Coronary artery (tissue), 2 donors: Measurements from ENCODE around the gene CDH11.

ENCODE experiments used
- DNase-seq: peaks from one replicate; pipeline ENCODE4 v3.0.0-alpha.2; 2017; ENCODE audit warnings: low spot score
- H3K27ac ChIP-seq, 2 donors: fragments of 200-600 bp; sonication (generic); one replicate each; pipeline ENCODE4 v1.5.1; 2016 to 2019
- H3K4me3 ChIP-seq: fragments of 200-600 bp; sonication (generic); 2 replicates; pipeline ENCODE4 v1.5.1; 2016; ENCODE audit warnings: mild to moderate bottlenecking, moderate library complexity
- CTCF ChIP-seq: fragments of 200-600 bp; sonication (generic); IDR thresholded peaks from one replicate; pipeline ENCODE4 v1.5.1; 2019; ENCODE audit warnings: antibody characterized with exemption

CDH11 gene

GRCh38 chr16:65117811-65118448 lies 3.9 kb downstream of the CDH11 start:
- peak overlapping the region; percentile 16 to 19 for H3K27ac ChIP-seq
- peak; percentile 86 for DNase-seq
- H3K4me3 ChIP-seq: peak overlapping the region; percentile 52
- peak; percentile 85 for TF ChIP-seq CTCF

- no peak for DNase-seq
- H3K4me3 ChIP-seq: peak overlapping the region; percentile 52
- TF ChIP-seq CTCF: no peak
- peak overlapping the region in 1 of 2 donors; percentile 6 for H3K27ac ChIP-seq
Observed at GRCh38 chr16:65116818-65117430, 4.9 kb downstream of the CDH11 start.

- TF ChIP-seq CTCF: no peak
- Histone ChIP-seq H3K27ac (peak overlapping the region in 1 of 2 donors; percentile 6), H3K4me3 (peak overlapping the region; percentile 28)
- DNase-seq: no peak
Observed at GRCh38 chr16:65116216-65116615, 5.6 kb downstream of the CDH11 start.

GRCh38 chr16:65114527-65114926 lies 7.3 kb downstream of the CDH11 start:
- no peak for DNase-seq

GRCh38 chr16:65113441-65113840 lies 8.4 kb downstream of the CDH11 start:
- DNase-seq: no peak
- no peak overlapping the region for H3K4me3 ChIP-seq
- no peak overlapping the region for H3K27ac ChIP-seq
- no peak for TF ChIP-seq CTCF

More at GRCh38 chr16:65114527-65114926, 7.3 kb downstream of the CDH11 start:
- H3K4me3 ChIP-seq: peak overlapping the region; percentile 21
- peak overlapping the region; percentile 2 to 14 for H3K27ac ChIP-seq
- TF ChIP-seq CTCF: no peak

GRCh38 chr16:65111306-65111705 lies 10.6 kb downstream of the CDH11 start:
- no peak overlapping the region for H3K27ac ChIP-seq
- no peak for TF ChIP-seq CTCF

GRCh38 chr16:65106757-65107156 lies 15.1 kb downstream of the CDH11 start:
- no peak for TF ChIP-seq CTCF
- Histone ChIP-seq H3K27ac (no peak overlapping the region), H3K4me3 (no peak overlapping the region)
- no peak for DNase-seq

More at GRCh38 chr16:65111306-65111705, 10.6 kb downstream of the CDH11 start:
- no peak overlapping the region for H3K4me3 ChIP-seq
- no peak for DNase-seq
